Measurements from ENCODE around the gene SLC6A1. TPM values are rescaled to one million over a fixed set of nuclear protein-coding genes. Genes with fewer than 3 reads are reported as not detected.
"Not testable (repeated sequence)": the region's sequence is repeated elsewhere in the genome, so short reads cannot be mapped to it uniquely, and the experiment has no call there.

The SLC6A1 gene
- total RNA-seq, 3 donors from 2014 or later = not detected

DNA sequence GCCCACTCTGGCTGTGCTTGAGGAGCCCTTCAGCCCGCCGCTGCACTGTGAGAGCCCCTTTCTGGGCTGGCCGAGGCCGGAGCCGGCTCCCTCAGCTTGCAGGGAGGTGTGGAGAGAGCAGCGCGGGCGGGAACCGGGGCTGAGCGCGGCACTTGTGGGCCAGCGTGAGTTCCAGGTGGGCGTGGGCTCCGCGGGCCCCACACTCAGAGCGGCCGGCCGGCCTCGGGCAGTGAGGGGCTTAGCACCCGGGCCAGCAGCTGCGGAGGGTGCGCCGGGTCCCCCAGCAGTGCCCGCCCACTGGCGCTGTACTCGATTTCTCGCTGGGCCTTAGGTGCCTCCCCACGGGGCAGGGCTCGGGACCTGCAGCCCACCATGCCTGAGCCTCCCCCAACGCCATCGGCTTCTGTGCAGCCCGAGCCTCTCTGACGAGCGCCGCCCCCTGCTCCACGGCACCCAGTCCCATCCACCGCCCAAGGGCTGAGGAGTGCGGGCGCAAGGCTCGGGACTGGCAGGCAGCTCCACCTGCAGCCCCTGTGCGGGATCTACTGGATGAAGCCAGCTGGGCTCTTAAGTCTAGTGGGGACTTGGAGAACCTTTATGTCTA lies 68.8 kb downstream of the SLC6A1 start:
- not testable (repeated sequence) for DNase-seq; H3K4me3 Mint-ChIP-seq; ATAC-seq; H3K4me1 Mint-ChIP-seq (ENCODE audit: low read depth); H3K36me3 Mint-ChIP-seq (ENCODE audit: insufficient read depth); H3K9me3 Mint-ChIP-seq
- H3K27me3 Mint-ChIP-seq (ENCODE audit: low read depth) = peaks cover 25% of the 10 kb centered on the region

GRCh38 chr3:11062704-11063103 lies 70.2 kb downstream of the SLC6A1 start:
- Mint-ChIP-seq H3K9me3 (peaks cover 4% of the 10 kb centered on the region), H3K36me3 (ENCODE audit: insufficient read depth) (no peaks in the 10 kb centered on the region), H3K27me3 (ENCODE audit: low read depth) (peaks cover 18% of the 10 kb centered on the region), H3K4me3 (no peak overlapping the region), H3K4me1 (ENCODE audit: low read depth) (peaks cover 3% of the 10 kb centered on the region)
- no peak for ATAC-seq
- no peak for DNase-seq

DNA sequence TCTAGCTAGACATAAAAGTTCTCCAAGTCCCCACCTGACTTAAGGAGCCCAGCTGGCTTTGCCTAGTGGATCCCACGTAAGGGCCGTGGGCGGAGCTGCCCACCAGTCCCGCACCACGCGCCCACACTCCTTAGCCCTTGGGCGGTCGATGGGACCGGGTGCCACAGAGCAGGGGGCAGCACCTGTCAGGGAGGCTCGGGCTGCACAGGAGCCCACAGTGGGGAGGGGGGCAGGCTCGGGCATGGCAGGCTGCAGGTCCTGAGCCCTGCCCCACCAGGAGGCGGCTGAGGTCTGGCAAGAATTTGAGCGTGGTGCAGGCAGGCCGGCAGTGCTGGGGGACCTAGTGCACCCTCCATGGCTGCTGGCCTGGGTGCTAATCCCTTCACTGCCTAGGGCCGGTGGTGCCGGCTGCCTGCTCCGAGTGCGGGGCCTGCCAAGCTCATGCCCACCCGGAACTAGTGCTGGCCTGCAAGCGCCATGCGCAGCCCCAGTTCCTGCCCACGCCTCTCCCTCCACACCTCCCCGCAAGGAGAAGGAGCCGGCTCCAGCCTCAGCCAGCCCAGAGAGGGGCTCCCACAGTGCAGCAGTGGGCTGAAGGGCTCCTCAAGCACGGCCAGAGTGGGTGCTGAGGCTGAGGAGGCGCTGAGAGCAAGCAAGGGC lies 78.7 kb downstream of the SLC6A1 start:
- DNase-seq (no peak), ATAC-seq (no peak)
- Mint-ChIP-seq H3K9me3 (no peaks in the 10 kb centered on the region), H3K4me1 (ENCODE audit: low read depth) (no peaks in the 10 kb centered on the region), H3K27me3 (ENCODE audit: low read depth) (peaks cover 20% of the 10 kb centered on the region), H3K4me3 (no peak overlapping the region), H3K36me3 (ENCODE audit: insufficient read depth) (no peaks in the 10 kb centered on the region)

DNA sequence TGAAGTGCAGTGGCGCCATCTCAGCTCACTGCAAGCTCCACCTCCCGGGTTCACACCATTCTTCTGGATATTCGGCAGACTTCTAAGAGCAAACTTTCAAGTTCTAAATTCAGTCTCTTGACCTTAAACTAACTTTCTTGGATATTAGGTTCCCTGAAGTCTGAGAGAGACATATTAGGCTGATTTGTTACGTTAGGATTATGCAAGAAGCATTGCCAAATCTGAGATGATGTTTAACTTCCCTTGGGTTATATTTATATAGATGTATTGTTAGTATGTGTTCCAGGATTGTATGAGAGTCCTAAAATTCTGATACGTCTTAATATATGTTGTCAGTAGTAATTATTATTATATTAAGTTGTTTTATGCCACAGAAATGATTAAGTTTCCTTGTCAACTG lies 80.1 kb downstream of the SLC6A1 start:
- Mint-ChIP-seq H3K4me1 (ENCODE audit: low read depth) (no peaks in the 10 kb centered on the region), H3K9me3 (no peaks in the 10 kb centered on the region), H3K27me3 (ENCODE audit: low read depth) (peaks cover 20% of the 10 kb centered on the region), H3K36me3 (ENCODE audit: insufficient read depth) (no peaks in the 10 kb centered on the region), H3K4me3 (no peak overlapping the region)
- no peak for DNase-seq
- no peak for ATAC-seq

- Mint-ChIP-seq H3K36me3 (ENCODE audit: insufficient read depth) (no peaks in the 10 kb centered on the region), H3K9me3 (no peaks in the 10 kb centered on the region), H3K4me1 (ENCODE audit: low read depth) (no peaks in the 10 kb centered on the region), H3K4me3 (no peak overlapping the region), H3K27me3 (ENCODE audit: low read depth) (peaks cover 15% of the 10 kb centered on the region)
- DNase-seq (no peak), ATAC-seq (no peak)
These were observed 81.5 kb downstream of the SLC6A1 start for GRCh38 chr3:11074011-11074410.

DNA sequence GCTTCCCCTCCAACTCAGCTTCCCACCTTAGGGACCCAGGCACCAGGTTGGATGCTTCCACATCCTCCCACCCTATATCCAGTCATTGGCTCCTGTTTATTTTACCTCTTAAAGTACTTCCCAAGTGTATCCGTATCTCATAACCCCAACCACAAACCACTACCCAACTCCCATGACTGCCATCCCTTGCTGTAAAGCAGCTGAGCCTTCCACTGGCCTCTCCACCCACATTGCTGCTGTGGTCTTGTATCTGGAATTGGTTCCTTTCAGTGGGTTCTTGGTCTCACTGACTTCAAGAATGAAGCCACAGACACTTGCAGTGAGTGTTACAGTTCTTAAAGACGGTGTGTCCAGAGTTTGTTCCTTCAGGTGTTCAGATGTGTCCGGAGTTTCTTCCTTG lies 81.9 kb downstream of the SLC6A1 start:
- peaks cover 15% of the 10 kb centered on the region for H3K27me3 Mint-ChIP-seq (ENCODE audit: low read depth)
- H3K36me3 Mint-ChIP-seq (ENCODE audit: insufficient read depth) = no peaks in the 10 kb centered on the region
- no peaks in the 10 kb centered on the region for H3K4me1 Mint-ChIP-seq (ENCODE audit: low read depth)
- no peaks in the 10 kb centered on the region for H3K9me3 Mint-ChIP-seq
- no peak for DNase-seq
- no peak for ATAC-seq
- H3K4me3 Mint-ChIP-seq = no peak overlapping the region

- not testable (repeated sequence) for H3K4me3 Mint-ChIP-seq; H3K36me3 Mint-ChIP-seq (ENCODE audit: insufficient read depth)
- peaks cover 15% of the 10 kb centered on the region for H3K27me3 Mint-ChIP-seq (ENCODE audit: low read depth)
These were observed 82.6 kb downstream of the SLC6A1 start for GRCh38 chr3:11075122-11075521.

GRCh38 chr3:11076711-11077110 lies 84.2 kb downstream of the SLC6A1 start:
- no peaks in the 10 kb centered on the region for H3K9me3 Mint-ChIP-seq
- no peaks in the 10 kb centered on the region for H3K36me3 Mint-ChIP-seq (ENCODE audit: insufficient read depth)
- H3K4me3 Mint-ChIP-seq = no peak overlapping the region
- no peaks in the 10 kb centered on the region for H3K4me1 Mint-ChIP-seq (ENCODE audit: low read depth)
- H3K27me3 Mint-ChIP-seq (ENCODE audit: low read depth) = peaks cover 15% of the 10 kb centered on the region
- DNase-seq (no peak), ATAC-seq (no peak)

More at GRCh38 chr3:11075122-11075521, 82.6 kb downstream of the SLC6A1 start:
- ATAC-seq; H3K4me1 Mint-ChIP-seq (ENCODE audit: low read depth); DNase-seq; H3K9me3 Mint-ChIP-seq: not testable (repeated sequence)

DNA sequence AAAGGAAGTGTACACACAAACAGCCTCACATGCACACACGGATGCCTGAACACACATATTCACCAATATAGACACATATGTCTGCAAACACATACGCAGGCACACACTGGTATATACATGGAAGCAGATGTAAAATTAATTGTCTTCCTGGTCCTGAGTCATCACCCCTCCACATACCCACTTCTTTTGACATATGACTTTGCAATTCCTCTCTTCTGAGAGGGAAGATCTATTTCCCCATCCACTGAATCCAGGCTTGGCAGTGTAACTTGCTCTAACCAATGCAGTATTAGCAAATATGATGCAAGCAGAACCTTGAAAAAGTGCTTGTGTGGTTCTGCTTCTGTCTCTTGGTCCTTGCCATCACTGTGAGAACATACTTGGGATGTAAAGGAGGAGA lies 84.9 kb downstream of the SLC6A1 start:
- DNase-seq = no peak
- Mint-ChIP-seq H3K27me3 (ENCODE audit: low read depth) (peaks cover 15% of the 10 kb centered on the region), H3K4me3 (no peak overlapping the region), H3K9me3 (no peaks in the 10 kb centered on the region), H3K36me3 (ENCODE audit: insufficient read depth) (no peaks in the 10 kb centered on the region), H3K4me1 (ENCODE audit: low read depth) (no peaks in the 10 kb centered on the region)
- no peak for ATAC-seq

DNA sequence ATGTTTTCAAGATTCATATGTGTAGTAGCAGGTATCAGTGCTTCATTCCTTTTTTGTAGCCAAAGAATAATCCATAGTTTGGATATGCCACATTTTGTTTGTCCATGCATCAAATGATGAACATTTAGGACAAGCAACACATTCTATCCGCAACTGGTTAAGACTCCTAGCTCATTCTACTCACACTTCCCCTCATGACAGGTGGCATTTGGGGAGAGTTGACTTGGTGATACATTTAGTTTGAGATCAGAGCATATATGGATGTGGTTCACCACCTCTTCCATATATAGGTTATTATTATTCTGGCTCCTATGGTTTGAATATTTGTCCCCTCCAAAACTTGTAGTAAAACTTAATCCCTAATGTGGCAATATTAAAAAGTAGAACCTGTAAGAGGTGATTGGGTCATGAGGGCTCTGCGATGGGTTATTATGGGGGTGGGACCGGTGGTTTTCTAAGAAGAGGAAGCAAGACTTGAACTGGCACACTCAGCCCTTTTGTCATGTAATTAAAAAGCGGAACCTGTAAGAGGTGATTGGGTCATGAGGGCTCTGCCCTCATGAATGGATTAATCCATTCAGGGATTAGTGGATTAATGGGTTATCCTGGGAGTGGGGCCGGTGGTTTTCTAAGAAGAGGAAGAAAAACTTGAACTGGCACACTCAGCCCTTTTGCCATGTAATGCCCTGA lies 86.4 kb downstream of the SLC6A1 start:
- Mint-ChIP-seq H3K36me3 (ENCODE audit: insufficient read depth) (no peaks in the 10 kb centered on the region), H3K9me3 (no peaks in the 10 kb centered on the region), H3K27me3 (ENCODE audit: low read depth) (peaks cover 9% of the 10 kb centered on the region), H3K4me3 (no peak overlapping the region), H3K4me1 (ENCODE audit: low read depth) (no peaks in the 10 kb centered on the region)
- DNase-seq (no peak), ATAC-seq (no peak)

GRCh38 chr3:11080492-11080891 lies 87.9 kb downstream of the SLC6A1 start:
- ATAC-seq = no peak
- H3K27me3 Mint-ChIP-seq (ENCODE audit: low read depth) = peaks cover 8% of the 10 kb centered on the region
- no peaks in the 10 kb centered on the region for H3K4me1 Mint-ChIP-seq (ENCODE audit: low read depth)
- H3K36me3 Mint-ChIP-seq (ENCODE audit: insufficient read depth) = no peaks in the 10 kb centered on the region
- no peak for DNase-seq
- no peak overlapping the region for H3K4me3 Mint-ChIP-seq
- H3K9me3 Mint-ChIP-seq = no peaks in the 10 kb centered on the region

DNA sequence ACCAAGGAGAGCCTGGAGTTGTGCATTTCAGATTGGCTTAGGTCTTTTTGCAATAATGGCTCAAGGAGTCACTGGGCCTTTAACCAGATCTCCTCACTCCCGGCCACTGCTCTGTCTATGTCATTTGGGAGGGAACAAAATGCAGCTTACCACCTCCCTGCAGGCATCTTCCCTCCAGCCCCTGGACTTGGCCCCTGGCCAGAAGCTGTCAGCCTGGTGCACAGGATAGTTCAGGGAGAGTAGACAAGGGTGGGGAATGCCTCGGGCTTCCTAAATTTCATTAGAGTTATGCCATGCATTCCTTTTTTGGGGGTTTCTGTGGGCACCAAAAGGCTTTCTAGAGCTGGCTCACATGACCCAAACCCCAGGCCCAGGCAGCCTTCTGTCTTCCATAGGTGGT lies 91.5 kb downstream of the SLC6A1 start:
- H3K4me3 Mint-ChIP-seq = no peak overlapping the region
- ATAC-seq = no peak
- H3K9me3 Mint-ChIP-seq = no peaks in the 10 kb centered on the region
- no peaks in the 10 kb centered on the region for H3K36me3 Mint-ChIP-seq (ENCODE audit: insufficient read depth)
- DNase-seq = no peak
- H3K4me1 Mint-ChIP-seq (ENCODE audit: low read depth) = no peaks in the 10 kb centered on the region
- H3K27me3 Mint-ChIP-seq (ENCODE audit: low read depth) = peaks cover 3% of the 10 kb centered on the region

DNA sequence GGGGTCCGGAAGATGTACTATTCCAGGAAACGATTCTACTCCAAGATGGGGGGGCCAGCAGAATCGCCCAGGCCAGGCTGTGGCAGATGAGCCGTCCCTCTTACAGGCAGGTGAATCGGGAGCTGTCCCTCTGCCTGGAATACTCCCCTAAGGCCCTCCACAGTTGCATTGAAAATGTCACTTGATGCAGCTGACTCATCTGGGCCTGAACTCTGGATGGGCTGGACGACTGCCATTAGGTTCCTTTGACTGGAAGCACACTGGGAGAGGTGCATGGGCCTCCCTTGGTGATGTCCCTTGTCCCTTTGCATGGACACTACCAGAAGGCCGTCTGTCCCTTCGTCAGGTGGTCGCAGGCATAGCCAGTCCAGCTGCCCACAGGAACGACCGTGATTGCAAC lies 92.1 kb downstream of the SLC6A1 start:
- DNase-seq (no peak), ATAC-seq (no peak)
- no peak overlapping the region for H3K4me3 Mint-ChIP-seq
- no peaks in the 10 kb centered on the region for H3K9me3 Mint-ChIP-seq
- peaks cover 3% of the 10 kb centered on the region for H3K27me3 Mint-ChIP-seq (ENCODE audit: low read depth)
- H3K4me1 Mint-ChIP-seq (ENCODE audit: low read depth) = no peaks in the 10 kb centered on the region
- no peaks in the 10 kb centered on the region for H3K36me3 Mint-ChIP-seq (ENCODE audit: insufficient read depth)

- DNase-seq = no peak
These were observed 92.7 kb downstream of the SLC6A1 start for GRCh38 chr3:11085093-11085840.

More at GRCh38 chr3:11085093-11085840, 92.7 kb downstream of the SLC6A1 start:
- no peaks in the 10 kb centered on the region for H3K9me3 Mint-ChIP-seq
- H3K27me3 Mint-ChIP-seq (ENCODE audit: low read depth) = peaks cover 3% of the 10 kb centered on the region
- no peaks in the 10 kb centered on the region for H3K4me1 Mint-ChIP-seq (ENCODE audit: low read depth)
- ATAC-seq = no peak
- H3K4me3 Mint-ChIP-seq = no peak overlapping the region
- H3K36me3 Mint-ChIP-seq (ENCODE audit: insufficient read depth) = no peaks in the 10 kb centered on the region
